ENCODE results near the gene TMED1. TPM values are rescaled to one million over a fixed set of nuclear protein-coding genes. Genes with fewer than 3 reads are reported as not detected.
A peak's percentile ranks its signal among the peaks of the same experiment; 100 is the strongest.

TMED1 gene
- total and polyA plus RNA-seq, 10 donors = 13.1 to 30.5 (median 19.3) TPM

- intact Hi-C loops (cut with DNase I; ENCODE audit: low total_unique reads) = no loop called here
- DNase-seq = no peak
- no peak overlapping the region for H3K4me3 ChIP-seq
- H3K27me3 ChIP-seq (replicated peaks in 1 of 7) = no peaks in the 10 kb centered on the region
- H3K4me1 ChIP-seq = peaks cover 0 to 32% (median 9%) of the 10 kb centered on the region in 6 donors
- H3K27ac ChIP-seq = peak overlapping the region in 2 of 8 donors; percentile 40 to 89
- 95 to 98% (median 95%) methylated on average over 18 to 27 of the region's 27 CpGs for WGBS, 5 donors
- peaks cover 3 to 100% (median 66%) of the 10 kb centered on the region in 6 donors for H3K36me3 ChIP-seq
- TF ChIP-seq POLR2A (IDR thresholded peaks at IDR 0.05) (no peak), POLR2AphosphoS5 (IDR thresholded peaks at IDR 0.05) (peak in 1 of 3 donors; percentile 14)
- no peaks in the 10 kb centered on the region for H3K9me3 ChIP-seq
Measured at GRCh38 chr19:10819124-10820060, 16.6 kb downstream of the TMED1 start.

DNA sequence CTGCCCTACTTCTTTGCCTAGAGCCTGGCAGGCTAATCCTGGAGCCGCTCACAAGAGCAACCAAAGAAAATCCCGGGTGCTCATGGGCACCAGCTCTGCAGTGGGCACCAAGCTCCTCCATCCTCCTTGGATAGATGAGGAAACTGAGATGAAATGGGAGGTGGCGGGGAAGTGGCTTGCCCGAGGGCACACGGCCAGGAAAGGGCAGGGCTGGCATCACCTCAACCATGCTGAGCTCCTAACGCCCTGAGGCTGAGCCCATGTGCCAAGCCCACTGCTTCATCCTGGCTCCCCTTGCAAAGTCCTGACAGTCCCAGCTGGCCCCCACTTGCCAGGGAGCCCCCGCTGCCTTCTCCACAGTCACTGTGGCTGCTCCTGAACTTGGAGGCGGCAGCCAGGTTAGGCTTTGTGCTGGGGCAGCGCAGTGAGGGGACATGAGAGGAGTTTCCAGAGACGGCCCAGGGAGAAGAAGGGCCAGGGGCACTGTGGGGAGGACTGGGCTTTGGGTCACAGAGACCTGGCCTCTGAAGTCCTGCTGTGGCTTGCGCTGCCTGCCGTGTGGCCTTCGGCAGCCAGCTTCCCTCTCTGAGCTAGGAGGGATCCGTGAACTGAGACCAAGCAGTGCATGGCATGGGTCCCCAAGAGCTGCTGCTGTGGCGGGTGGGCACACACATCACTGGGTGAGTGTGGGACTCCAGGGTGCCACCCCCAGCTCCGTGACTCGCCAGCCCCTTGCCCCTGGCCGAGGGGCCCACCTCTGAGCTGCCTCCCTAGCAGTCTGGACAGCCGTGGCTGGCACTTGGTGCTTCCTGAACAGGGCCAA, 17.5 kb downstream of the TMED1 start:
- DNase-seq = no peak
- intact Hi-C loops (cut with DNase I; ENCODE audit: low total_unique reads) = no loop called here
- no peak overlapping the region for H3K4me3 ChIP-seq
- H3K27me3 ChIP-seq (replicated peaks in 1 of 7) = no peaks in the 10 kb centered on the region
- WGBS, 5 donors = 85 to 92% (median 88%) methylated on average over 14 to 19 of the region's 19 CpGs
- H3K4me1 ChIP-seq = peaks cover 0 to 41% (median 15%) of the 10 kb centered on the region in 6 donors
- H3K27ac ChIP-seq = peak overlapping the region in 7 of 8 donors; percentile 10 to 89 (median 84)
- TF ChIP-seq POLR2AphosphoS5 (IDR thresholded peaks at IDR 0.05) (peak in 2 of 3 donors; percentile 5 to 55), POLR2A (IDR thresholded peaks at IDR 0.05) (no peak), CTCF (IDR thresholded peaks at IDR 0.05 in 8 of 11, conservative IDR thresholded peaks at IDR 0.05 in 3 of 11) (no peak)
- H3K36me3 ChIP-seq = peaks cover 3 to 100% (median 60%) of the 10 kb centered on the region in 6 donors
- no peaks in the 10 kb centered on the region for H3K9me3 ChIP-seq

DNA sequence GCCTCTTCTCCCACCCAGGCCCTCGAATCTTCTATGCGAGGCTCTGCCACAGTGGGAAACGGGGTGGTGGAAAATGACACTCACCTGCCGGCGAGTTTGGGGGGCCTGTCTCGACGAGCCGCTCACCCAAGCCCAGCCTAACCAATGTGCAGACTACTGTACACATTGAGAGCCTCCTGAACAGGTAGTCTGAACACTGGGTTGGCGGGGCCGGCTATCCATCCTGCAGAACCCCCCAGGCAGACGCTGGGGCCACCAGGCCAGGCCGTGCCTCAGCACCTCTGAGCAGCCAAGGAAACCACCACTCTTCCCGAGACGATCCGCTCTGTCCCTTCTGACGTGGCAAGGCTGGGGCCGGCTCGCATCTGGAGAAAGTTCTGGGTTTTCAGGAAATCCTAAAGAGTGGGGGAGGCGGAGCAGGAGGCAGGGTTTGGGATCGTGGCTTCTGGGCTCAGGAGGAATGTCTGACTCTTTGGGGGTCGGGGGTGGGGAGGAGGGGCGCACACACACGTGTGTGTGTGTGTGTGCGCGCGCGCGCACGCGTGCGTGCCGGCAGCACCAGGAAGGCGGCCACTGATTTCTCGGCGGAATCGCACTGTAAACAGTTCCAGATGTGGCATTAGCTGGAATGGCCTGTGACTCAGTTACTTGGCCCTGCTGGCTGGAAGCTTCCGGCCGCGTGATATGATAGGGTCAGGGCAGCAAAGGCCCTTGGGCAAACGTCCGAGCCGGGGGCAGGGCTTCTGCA, 18.5 kb downstream of the TMED1 start:
- Histone ChIP-seq H3K36me3 (peaks cover 3 to 100% (median 57%) of the 10 kb centered on the region in 6 donors), H3K4me3 (peak overlapping the region in 5 of 8 donors; percentile 7 to 43 (median 11)), H3K9me3 (no peaks in the 10 kb centered on the region), H3K4me1 (peaks cover 0 to 52% (median 25%) of the 10 kb centered on the region in 6 donors), H3K27ac (peak overlapping the region; percentile 19 to 89 (median 75)), H3K27me3 (replicated peaks in 1 of 7) (no peaks in the 10 kb centered on the region)
- WGBS, 5 donors = 82 to 92% (median 86%) methylated on average over 34 to 42 of the region's 42 CpGs
- intact Hi-C loops (cut with DNase I; ENCODE audit: low total_unique reads) = no loop called here
- DNase-seq = no peak
- TF ChIP-seq CTCF (IDR thresholded peaks at IDR 0.05 in 8 of 11, conservative IDR thresholded peaks at IDR 0.05 in 3 of 11) (no peak), POLR2AphosphoS5 (IDR thresholded peaks at IDR 0.05) (peak in 2 of 3 donors; percentile 50 to 61)

- peaks cover 0 to 59% (median 31%) of the 10 kb centered on the region in 6 donors for H3K4me1 ChIP-seq
- WGBS, 5 donors = 79 to 96% (median 91%) methylated on average over 10 to 11 of the region's 11 CpGs
- no peak for DNase-seq
- H3K27me3 ChIP-seq (replicated peaks in 1 of 7) = no peaks in the 10 kb centered on the region
- intact Hi-C loops (cut with DNase I; ENCODE audit: low total_unique reads) = no loop called here
- peak overlapping the region; percentile 19 to 89 (median 75) for H3K27ac ChIP-seq
- H3K36me3 ChIP-seq = peaks cover 0 to 100% (median 57%) of the 10 kb centered on the region in 6 donors
- TF ChIP-seq CTCF (IDR thresholded peaks at IDR 0.05 in 8 of 11, conservative IDR thresholded peaks at IDR 0.05 in 3 of 11) = no peak
- no peak for TF ChIP-seq POLR2AphosphoS5 (IDR thresholded peaks at IDR 0.05)
- no peak for TF ChIP-seq POLR2A (IDR thresholded peaks at IDR 0.05)
- H3K9me3 ChIP-seq = no peaks in the 10 kb centered on the region
- H3K4me3 ChIP-seq = peak overlapping the region in 3 of 8 donors; percentile 7 to 43 (median 23)
Measured at GRCh38 chr19:10816691-10817090, 19.3 kb downstream of the TMED1 start.
